IgD-negative memory B cell (primary cell): ENCODE data around the gene LAMB3. TPM values are rescaled to one million over a fixed set of nuclear protein-coding genes. Genes with fewer than 3 reads are reported as not detected.

Experiments
- H3K27ac Mint-ChIP-seq, 3 donors: one replicate each; pipeline ENCODE4 v1.8.0; 2020 to 2022; ENCODE audit warnings: mild to moderate bottlenecking in 3 of 3, mixed read lengths in 3 of 3, moderate library complexity in 1 of 3
- H3K27me3 Mint-ChIP-seq: one replicate; pipeline ENCODE4 v1.8.0; 2021; ENCODE audit warnings: mixed read lengths
- H3K36me3 Mint-ChIP-seq: one replicate; pipeline ENCODE4 v1.8.0; 2020; ENCODE audit warnings: mild to moderate bottlenecking, mixed read lengths
- H3K4me1 Mint-ChIP-seq, 3 donors: one replicate each; pipeline ENCODE4 v1.8.0; 2020 to 2022; ENCODE audit warnings: mixed read lengths in 3 of 3, mild to moderate bottlenecking in 1 of 3
- H3K4me3 Mint-ChIP-seq, 4 donors: one replicate each; pipeline ENCODE4 v1.8.0; 2020 to 2022; ENCODE audit warnings: mild to moderate bottlenecking in 4 of 4, mixed read lengths in 4 of 4, moderate library complexity in 3 of 4
- H3K9me3 Mint-ChIP-seq, 3 donors: one replicate each; pipeline ENCODE4 v1.8.0; 2020 to 2021; ENCODE audit warnings: mixed read lengths in 3 of 3, mild to moderate bottlenecking in 1 of 3
- polyA plus RNA-seq: library from polyadenylated mRNA; unstranded; fragments of 300-500 nt; fragmentation: Illumina TruSeq; gene quantifications from one replicate; pipeline ENCODE4 v1.2.3, GENCODE V29; 2021

The LAMB3 gene
- polyA plus RNA-seq, 1 donor from 2014 or later: not detected

DNA sequence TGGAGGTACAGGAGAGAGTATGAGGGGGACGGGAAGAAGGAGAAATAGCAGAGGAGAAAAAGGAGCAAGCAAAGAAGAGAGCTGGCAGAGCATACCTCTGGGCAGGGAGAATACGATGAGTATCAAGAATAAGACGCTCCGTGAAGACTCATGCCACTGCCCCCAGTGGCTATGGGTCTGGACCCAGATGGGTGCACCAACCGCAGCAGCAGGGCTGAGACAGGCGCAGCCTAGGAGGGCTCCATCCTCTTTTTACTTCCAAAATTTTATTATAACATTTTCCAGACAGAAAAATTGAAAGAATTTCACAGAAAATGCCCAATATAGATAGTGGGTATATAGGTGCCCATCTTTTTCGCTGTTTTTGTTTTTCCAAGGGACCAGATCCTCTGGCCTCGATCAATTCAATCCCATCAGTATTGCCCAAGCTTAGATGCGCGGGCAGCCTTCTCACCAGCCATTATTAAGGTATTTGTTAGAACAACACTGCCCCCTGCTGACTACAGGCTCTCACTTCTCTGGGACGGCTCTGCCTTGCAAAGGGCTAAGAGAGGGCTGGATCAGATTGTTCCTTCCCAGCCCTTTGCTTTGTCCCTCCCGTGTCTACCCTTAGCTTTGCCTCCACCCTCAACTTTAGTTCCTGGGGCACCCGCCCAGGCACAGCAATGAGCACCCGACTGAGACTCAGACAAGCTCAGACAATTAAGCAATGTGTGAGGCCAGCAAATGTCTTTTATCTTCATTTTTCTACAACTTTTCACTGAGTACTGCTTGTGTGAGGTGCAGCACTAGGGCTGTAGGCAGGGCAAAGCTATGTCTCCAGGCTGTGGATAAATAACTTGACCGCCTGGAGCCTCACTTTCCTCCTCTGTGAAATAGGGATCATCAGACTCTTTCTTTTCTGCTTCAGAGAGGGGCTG is 86.2 kb downstream of the LAMB3 start:
- Mint-ChIP-seq H3K27ac (no peak overlapping the region), H3K9me3 (no peaks in the 10 kb centered on the region), H3K27me3 (peaks cover 38% of the 10 kb centered on the region)

More for the DNA sequence above, 86.2 kb downstream of the LAMB3 start:
- Mint-ChIP-seq H3K36me3 (no peaks in the 10 kb centered on the region), H3K4me3 (no peak overlapping the region), H3K4me1 (peaks cover 0 to 8% (median 4%) of the 10 kb centered on the region in 3 donors)

Other genes with a start within 250 kb of the LAMB3 start
- not detected for gene CAMK1G, start 68.7 kb downstream of the LAMB3 start, polyA plus RNA-seq
- gene G0S2, start 23.0 kb upstream of the LAMB3 start, polyA plus RNA-seq: 0.38 TPM
- gene HSD11B1, start 52.4 kb upstream of the LAMB3 start, polyA plus RNA-seq: not detected
- 240 TPM for gene TRAF3IP3, start 103.6 kb upstream of the LAMB3 start, polyA plus RNA-seq
- gene C1orf74, start 132.1 kb upstream of the LAMB3 start, polyA plus RNA-seq: 0.78 TPM
- 0.93 TPM for gene IRF6, start 153.7 kb upstream of the LAMB3 start, polyA plus RNA-seq
- gene UTP25, start 175.5 kb upstream of the LAMB3 start, polyA plus RNA-seq: 4.4 TPM